HEK293 (cell line): Measurements from ENCODE around the gene CCDC30.

ENCODE experiments used
- CTCF ChIP-seq: fragments of 450-650 bp; formaldehyde crosslinking; IDR thresholded peaks from 2 replicates; pipeline ENCODE4 v1.5.1; 2016; ENCODE audit warnings: missing biosample characterization, missing genetic modification characterization
- TCF7L2 ChIP-seq: IDR thresholded peaks from 2 replicates; pipeline ENCODE4 v1.6.1; 2011; ENCODE audit warnings: low read depth, mild to moderate bottlenecking, inconsistent platforms, low read length, moderate library complexity, borderline replicate concordance
- YY1 ChIP-seq: fragments of 450-650 bp; formaldehyde crosslinking; IDR thresholded peaks from 2 replicates; pipeline ENCODE4 v1.5.1; 2018; ENCODE audit warnings: missing biosample characterization, missing genetic modification characterization
- ZBTB26 ChIP-seq: fragments of 450-650 bp; formaldehyde crosslinking; optimal IDR thresholded peaks from 2 replicates; pipeline ENCODE3; 2016; ENCODE audit warnings: missing biosample characterization, mild to moderate bottlenecking, missing genetic modification characterization
- ZNF121 ChIP-seq: fragments of 450-650 bp; formaldehyde crosslinking; IDR thresholded peaks from 2 replicates; pipeline ENCODE4 v1.5.1; 2016; ENCODE audit warnings: missing biosample characterization, missing genetic modification characterization
- ZNF148 ChIP-seq: fragments of 450-650 bp; formaldehyde crosslinking; IDR thresholded peaks from 2 replicates; pipeline ENCODE4 v1.5.0; 2017; ENCODE audit warnings: missing biosample characterization, missing genetic modification characterization, borderline replicate concordance
- ZNF398 ChIP-seq: fragments of 450-650 bp; formaldehyde crosslinking; IDR thresholded peaks from 2 replicates; pipeline ENCODE4 v1.5.1; 2017; ENCODE audit warnings: missing biosample characterization, missing genetic modification characterization
- ZNF513 ChIP-seq: fragments of 450-650 bp; IDR thresholded peaks from 2 replicates; pipeline ENCODE4 v1.5.1; 2018; ENCODE audit warnings: missing biosample characterization, missing genetic modification characterization
- ZNF707 ChIP-seq: fragments of 450-650 bp; formaldehyde crosslinking; IDR thresholded peaks from 2 replicates; pipeline ENCODE4 v1.5.1; 2016; ENCODE audit warnings: missing biosample characterization, missing genetic modification characterization
- ZNF830 ChIP-seq: fragments of 450-650 bp; IDR thresholded peaks from 2 replicates; pipeline ENCODE4 v1.5.0; 2018; ENCODE audit warnings: missing biosample characterization, missing genetic modification characterization, low read depth, mild to moderate bottlenecking, moderate library complexity

DNA sequence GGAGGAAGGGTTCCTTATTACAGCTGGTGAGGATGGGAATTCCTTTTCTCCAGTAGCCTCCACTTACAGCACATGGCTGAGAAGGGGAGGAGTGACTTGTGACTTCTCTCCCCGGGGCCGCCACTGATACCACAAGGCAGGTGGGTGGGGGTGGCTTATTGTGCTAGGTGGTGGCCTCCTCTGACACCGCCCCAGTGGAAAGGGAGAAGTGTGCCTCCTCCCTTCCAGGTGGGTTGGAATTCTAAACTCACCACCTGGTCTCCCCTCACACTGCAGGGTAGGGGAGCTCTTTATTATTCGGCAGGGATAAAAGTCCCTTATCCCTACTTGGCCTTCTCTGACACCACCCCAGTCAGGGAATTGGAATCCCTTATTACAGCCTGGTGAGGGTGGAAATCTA, 89.5 kb downstream of the CCDC30 start:
- TF ChIP-seq ZNF398 (tag by site-specific recombination) (no peak), YY1 (no peak), CTCF (tag by site-specific recombination) (no peak), ZNF513 (tag by site-specific recombination) (no peak), ZNF121 (tag by site-specific recombination) (no peak), ZNF707 (no peak), ZNF830 (tag by site-specific recombination) (no peak), ZNF148 (tag by site-specific recombination) (no peak), TCF7L2 (no peak), ZBTB26 (no peak)
